Mesothelial cell of epicardium (in vitro differentiated cells): Measurements from ENCODE around the gene HIPK4. TPM values are rescaled to one million over a fixed set of nuclear protein-coding genes. Genes with fewer than 3 reads are reported as not detected.

Experiments
- DNase-seq, 2 experiments: peaks; one replicate each; pipeline ENCODE4 v3.0.0; 2021; ENCODE audit warnings: low spot score in 2 of 2; ENCODE audit not compliant: unreplicated experiment in 2 of 2
- H3K27ac Mint-ChIP-seq: 2 replicates; pipeline ENCODE4 v1.8.0; 2021; ENCODE audit warnings: mixed read lengths
- H3K27me3 Mint-ChIP-seq: 2 replicates; pipeline ENCODE4 v1.8.0; 2021; ENCODE audit warnings: low read depth, mixed read lengths
- H3K36me3 Mint-ChIP-seq: 2 replicates; pipeline ENCODE4 v1.8.0; 2021; ENCODE audit warnings: mixed read lengths
- H3K4me1 Mint-ChIP-seq: 2 replicates; pipeline ENCODE4 v1.8.0; 2021; ENCODE audit warnings: mixed read lengths
- H3K4me3 Mint-ChIP-seq: 2 replicates; pipeline ENCODE4 v1.8.0; 2021; ENCODE audit warnings: mild to moderate bottlenecking, moderate library complexity, mixed read lengths
- H3K9me3 Mint-ChIP-seq: 2 replicates; pipeline ENCODE4 v1.8.0; 2021; ENCODE audit warnings: mixed read lengths
- total RNA-seq: library from RNA; stranded (reverse); gene quantifications from 3 replicates; pipeline ENCODE4 v1.2.1, GENCODE V29; 2021
- TF ChIP-seq, protein P1 (sequence below): fragments of 200-600 bp; sonication (generic); IDR thresholded peaks from one replicate; pipeline ENCODE4 v1.5.0; 2021; ENCODE audit warnings: antibody characterized with exemption; ENCODE audit not compliant: unreplicated experiment

HIPK4 gene
- total RNA-seq, 1 donor from 2014 or later: 0.31 TPM

DNA sequence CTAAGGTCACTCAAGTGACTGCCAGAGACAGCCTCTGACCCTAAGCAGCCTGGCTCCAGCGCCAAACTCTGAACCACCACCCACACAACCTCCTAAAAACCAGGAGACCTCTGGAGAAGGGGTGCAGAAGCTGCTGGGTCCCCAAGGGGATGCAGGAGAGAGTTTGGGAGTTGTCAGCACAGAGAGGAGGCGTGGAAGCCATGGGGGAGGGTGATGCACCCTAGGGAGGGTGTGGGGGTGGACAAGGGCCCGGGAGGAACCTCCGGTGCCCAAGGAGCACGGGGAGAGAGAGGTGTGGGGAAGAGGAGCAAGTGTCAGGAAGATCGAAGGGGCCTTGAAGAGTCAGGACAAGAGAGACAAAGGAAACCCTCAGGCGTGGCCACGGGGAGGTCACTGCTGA lies 2.1 kb upstream of the HIPK4 start:
- no peak for DNase-seq
- Mint-ChIP-seq H3K27me3 (no peaks in the 10 kb centered on the region), H3K9me3 (no peaks in the 10 kb centered on the region), H3K36me3 (no peaks in the 10 kb centered on the region), H3K27ac (no peak overlapping the region), H3K4me3 (no peak overlapping the region), H3K4me1 (peaks cover 6% of the 10 kb centered on the region)
- TF ChIP-seq, protein P1, sequence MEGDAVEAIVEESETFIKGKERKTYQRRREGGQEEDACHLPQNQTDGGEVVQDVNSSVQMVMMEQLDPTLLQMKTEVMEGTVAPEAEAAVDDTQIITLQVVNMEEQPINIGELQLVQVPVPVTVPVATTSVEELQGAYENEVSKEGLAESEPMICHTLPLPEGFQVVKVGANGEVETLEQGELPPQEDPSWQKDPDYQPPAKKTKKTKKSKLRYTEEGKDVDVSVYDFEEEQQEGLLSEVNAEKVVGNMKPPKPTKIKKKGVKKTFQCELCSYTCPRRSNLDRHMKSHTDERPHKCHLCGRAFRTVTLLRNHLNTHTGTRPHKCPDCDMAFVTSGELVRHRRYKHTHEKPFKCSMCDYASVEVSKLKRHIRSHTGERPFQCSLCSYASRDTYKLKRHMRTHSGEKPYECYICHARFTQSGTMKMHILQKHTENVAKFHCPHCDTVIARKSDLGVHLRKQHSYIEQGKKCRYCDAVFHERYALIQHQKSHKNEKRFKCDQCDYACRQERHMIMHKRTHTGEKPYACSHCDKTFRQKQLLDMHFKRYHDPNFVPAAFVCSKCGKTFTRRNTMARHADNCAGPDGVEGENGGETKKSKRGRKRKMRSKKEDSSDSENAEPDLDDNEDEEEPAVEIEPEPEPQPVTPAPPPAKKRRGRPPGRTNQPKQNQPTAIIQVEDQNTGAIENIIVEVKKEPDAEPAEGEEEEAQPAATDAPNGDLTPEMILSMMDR: no peak

DNA sequence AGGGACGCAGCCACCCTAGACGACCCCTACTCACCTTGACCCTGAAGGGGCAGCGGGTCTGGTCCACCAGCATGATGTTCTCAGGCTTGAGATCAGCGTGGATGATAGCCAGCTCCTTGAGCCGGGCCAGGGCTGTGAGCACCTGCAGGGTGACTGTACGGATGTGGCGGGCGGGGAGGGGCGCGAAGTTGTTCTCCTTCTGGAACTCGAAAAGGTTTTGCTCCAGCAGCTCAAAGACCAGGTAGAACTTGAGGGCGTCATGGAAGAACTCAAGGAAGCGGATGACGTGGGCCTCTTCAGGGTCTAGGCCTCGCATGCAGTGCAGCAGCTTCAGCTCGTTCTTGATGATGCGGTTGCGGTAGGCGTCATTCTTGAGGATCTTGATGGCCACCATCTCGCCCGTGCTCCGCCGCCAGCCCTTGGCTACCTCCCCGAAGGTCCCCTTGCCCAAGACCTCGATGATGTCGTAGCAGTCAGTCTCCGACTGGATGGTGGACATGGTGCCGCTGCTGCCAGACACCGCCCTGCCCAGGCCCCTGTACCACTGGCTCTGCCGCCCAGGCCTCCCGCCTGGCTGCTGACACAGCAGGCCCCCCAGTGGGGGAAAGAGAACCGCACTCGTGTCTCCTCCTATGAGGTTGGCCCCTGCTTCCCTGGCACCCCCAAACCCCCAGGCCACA lies 437 bp downstream of the HIPK4 start:
- H3K4me1 Mint-ChIP-seq: peaks cover 6% of the 10 kb centered on the region
- TF ChIP-seq, protein P1: no peak
- no peaks in the 10 kb centered on the region for H3K9me3 Mint-ChIP-seq
- DNase-seq: no peak
- no peak overlapping the region for H3K4me3 Mint-ChIP-seq
- H3K27me3 Mint-ChIP-seq: no peaks in the 10 kb centered on the region
- H3K36me3 Mint-ChIP-seq: no peaks in the 10 kb centered on the region
- no peak overlapping the region for H3K27ac Mint-ChIP-seq

- Mint-ChIP-seq H3K4me1 (peaks cover 6% of the 10 kb centered on the region), H3K9me3 (no peaks in the 10 kb centered on the region)
- TF ChIP-seq, protein P1: no peak
Observed at GRCh38 chr19:40388481-40388880, 1.5 kb downstream of the HIPK4 start.

GRCh38 chr19:40387155-40387554 lies 2.8 kb downstream of the HIPK4 start:
- no peak overlapping the region for H3K4me3 Mint-ChIP-seq
- H3K4me1 Mint-ChIP-seq: peaks cover under 1% of the 10 kb centered on the region

More at GRCh38 chr19:40388481-40388880, 1.5 kb downstream of the HIPK4 start:
- no peak overlapping the region for H3K27ac Mint-ChIP-seq
- H3K36me3 Mint-ChIP-seq: no peaks in the 10 kb centered on the region
- no peak for DNase-seq
- H3K4me3 Mint-ChIP-seq: no peak overlapping the region
- H3K27me3 Mint-ChIP-seq: no peaks in the 10 kb centered on the region

GRCh38 chr19:40383668-40384248 lies 6.2 kb downstream of the HIPK4 start:
- no peaks in the 10 kb centered on the region for H3K9me3 Mint-ChIP-seq
- no peak overlapping the region for H3K4me3 Mint-ChIP-seq
- TF ChIP-seq, protein P1: no peak
- no peak for DNase-seq
- H3K27me3 Mint-ChIP-seq: no peaks in the 10 kb centered on the region
- H3K4me1 Mint-ChIP-seq: no peaks in the 10 kb centered on the region
- peaks cover 10% of the 10 kb centered on the region for H3K36me3 Mint-ChIP-seq
- H3K27ac Mint-ChIP-seq: no peak overlapping the region

More at GRCh38 chr19:40387155-40387554, 2.8 kb downstream of the HIPK4 start:
- Mint-ChIP-seq H3K9me3 (no peaks in the 10 kb centered on the region), H3K27ac (no peak overlapping the region), H3K36me3 (no peaks in the 10 kb centered on the region), H3K27me3 (no peaks in the 10 kb centered on the region)
- DNase-seq: no peak
- TF ChIP-seq, protein P1: no peak
